ENCODE measurements around the gene OSBP.
"Not testable (repeated sequence)": the region's sequence is repeated elsewhere in the genome, so short reads cannot be mapped to it uniquely, and the experiment has no call there.

OSBP gene

DNA sequence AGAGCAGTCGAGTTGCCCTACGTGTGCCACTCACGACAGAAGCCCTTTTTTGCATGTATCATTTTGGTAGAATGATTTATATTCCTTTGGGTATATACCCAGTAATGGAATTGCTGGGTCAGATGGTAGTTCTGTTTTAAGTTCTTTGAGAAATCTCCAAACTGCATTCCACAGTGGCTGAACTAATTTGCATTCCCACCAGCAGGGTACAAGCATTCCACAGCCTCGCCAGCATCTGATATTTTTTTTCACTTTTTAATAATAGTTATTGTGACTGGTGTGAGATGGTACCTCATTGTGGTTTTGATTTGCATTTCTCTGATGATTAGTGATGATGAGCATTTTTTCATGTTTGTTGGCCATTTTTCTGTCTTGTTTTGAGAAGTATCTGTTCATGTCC, 11.4 kb upstream of the OSBP start:
- H3K9me3 ChIP-seq (ENCODE audit: low read length); H3K27ac ChIP-seq (ENCODE audit: low read depth, low read length); H3K4me1 ChIP-seq (ENCODE audit: insufficient read depth, low read length); H3K4me3 ChIP-seq (ENCODE audit: low read depth in 1 of 2, low read length in 2 of 2); H3K9ac ChIP-seq (ENCODE audit: low read length); H3K36me3 ChIP-seq (ENCODE audit: insufficient read depth, low read length); H3K27me3 ChIP-seq (ENCODE audit: control insufficient read depth in 1 of 2, insufficient read depth in 2 of 2, low read length in 2 of 2): not testable (repeated sequence)

DNA sequence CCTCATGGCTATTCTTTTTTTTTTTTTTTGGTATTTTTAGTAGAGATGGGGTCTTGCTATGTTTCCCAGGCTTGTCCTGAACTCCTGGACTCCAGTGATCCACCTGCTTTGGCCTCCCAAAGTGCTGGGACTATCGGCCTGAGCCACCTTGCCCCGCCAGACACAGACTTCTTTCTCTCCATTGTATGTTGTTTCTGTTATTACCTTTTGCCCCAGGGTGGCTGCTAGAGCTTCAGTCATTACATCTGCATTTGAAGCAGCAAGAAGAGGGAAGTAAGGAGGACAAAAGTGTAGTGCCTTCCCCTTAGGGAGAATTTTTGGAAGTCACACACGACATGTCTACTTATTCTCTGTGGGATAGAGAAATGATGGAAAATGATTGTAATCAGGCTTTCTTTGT, 10.1 kb upstream of the OSBP start:
- Histone ChIP-seq H3K4me1 (ENCODE audit: insufficient read depth, low read length) (no peaks in the 10 kb centered on the region), H3K27ac (ENCODE audit: low read depth, low read length) (no peak overlapping the region), H3K4me3 (ENCODE audit: low read depth in 1 of 2, low read length in 2 of 2) (no peak overlapping the region), H3K36me3 (ENCODE audit: insufficient read depth, low read length) (no peaks in the 10 kb centered on the region), H3K27me3 (ENCODE audit: control insufficient read depth in 1 of 2, insufficient read depth in 2 of 2, low read length in 2 of 2) (no peaks in the 10 kb centered on the region), H3K9me3 (ENCODE audit: low read length) (no peaks in the 10 kb centered on the region), H3K9ac (ENCODE audit: low read length) (no peak overlapping the region)

DNA sequence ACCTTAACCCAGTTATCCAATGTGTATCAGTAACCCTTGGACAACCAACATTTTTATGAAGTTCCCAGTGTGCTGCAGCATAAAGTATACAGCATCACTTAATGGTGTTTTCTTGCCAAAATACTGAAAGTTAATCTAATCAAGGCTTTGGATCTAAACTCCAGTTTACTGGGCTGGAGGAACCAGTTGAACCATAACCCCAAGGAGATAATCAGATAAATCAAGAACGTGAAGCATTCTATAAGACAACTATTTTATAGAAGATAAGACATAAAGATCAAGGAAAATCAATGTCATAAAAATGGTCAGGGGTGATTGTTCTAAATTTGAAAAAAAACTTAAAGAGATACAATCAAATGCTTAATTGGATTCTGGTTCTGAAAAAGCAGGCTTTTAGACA, 2.3 kb upstream of the OSBP start:
- no peak overlapping the region for H3K9ac ChIP-seq (ENCODE audit: low read length)
- peaks cover 17% of the 10 kb centered on the region for H3K4me1 ChIP-seq (ENCODE audit: insufficient read depth, low read length)
- H3K27me3 ChIP-seq (ENCODE audit: control insufficient read depth in 1 of 2, insufficient read depth in 2 of 2, low read length in 2 of 2): no peaks in the 10 kb centered on the region
- no peaks in the 10 kb centered on the region for H3K36me3 ChIP-seq (ENCODE audit: insufficient read depth, low read length)
- H3K27ac ChIP-seq (ENCODE audit: low read depth, low read length): no peak overlapping the region
- no peaks in the 10 kb centered on the region for H3K9me3 ChIP-seq (ENCODE audit: low read length)
- H3K4me3 ChIP-seq (ENCODE audit: low read depth in 1 of 2, low read length in 2 of 2): no peak overlapping the region

DNA sequence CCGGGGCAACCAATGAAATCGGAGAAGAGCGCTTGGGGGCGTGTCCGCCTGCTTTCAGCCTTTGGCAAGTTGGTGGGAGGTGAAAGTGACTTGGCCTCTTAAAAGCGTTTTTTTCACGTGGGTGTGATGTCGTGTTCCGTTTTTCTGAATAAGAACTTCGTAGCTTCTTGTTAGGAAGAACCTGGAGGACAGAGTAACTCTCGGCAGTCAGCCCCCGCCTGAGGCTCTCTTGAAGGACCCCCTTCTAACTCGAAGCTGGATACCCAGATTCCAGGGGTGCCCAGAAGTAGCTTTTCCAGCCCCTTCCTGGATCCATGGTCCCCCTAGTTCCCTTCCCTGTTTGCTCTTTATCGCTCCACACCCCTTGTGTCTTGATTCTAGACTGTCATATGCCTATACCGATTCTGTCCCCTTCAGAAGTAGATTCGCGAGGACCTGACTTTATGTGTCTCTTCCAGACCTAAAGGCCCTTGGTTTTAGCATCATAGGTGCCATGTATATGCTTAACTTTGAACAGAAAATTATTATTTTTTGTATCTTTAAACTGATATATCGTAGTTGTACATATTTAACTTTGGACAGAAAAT, 915 bp upstream of the OSBP start:
- Histone ChIP-seq H3K4me3 (ENCODE audit: low read depth in 1 of 2, low read length in 2 of 2) (peak overlapping the region; percentile 48 to 54), H3K36me3 (ENCODE audit: insufficient read depth, low read length) (no peaks in the 10 kb centered on the region), H3K4me1 (ENCODE audit: insufficient read depth, low read length) (peaks cover 31% of the 10 kb centered on the region), H3K27ac (ENCODE audit: low read depth, low read length) (peak overlapping the region; percentile 95), H3K9me3 (ENCODE audit: low read length) (no peaks in the 10 kb centered on the region), H3K27me3 (ENCODE audit: control insufficient read depth in 1 of 2, insufficient read depth in 2 of 2, low read length in 2 of 2) (no peaks in the 10 kb centered on the region), H3K9ac (ENCODE audit: low read length) (peak overlapping the region; percentile 44)

DNA sequence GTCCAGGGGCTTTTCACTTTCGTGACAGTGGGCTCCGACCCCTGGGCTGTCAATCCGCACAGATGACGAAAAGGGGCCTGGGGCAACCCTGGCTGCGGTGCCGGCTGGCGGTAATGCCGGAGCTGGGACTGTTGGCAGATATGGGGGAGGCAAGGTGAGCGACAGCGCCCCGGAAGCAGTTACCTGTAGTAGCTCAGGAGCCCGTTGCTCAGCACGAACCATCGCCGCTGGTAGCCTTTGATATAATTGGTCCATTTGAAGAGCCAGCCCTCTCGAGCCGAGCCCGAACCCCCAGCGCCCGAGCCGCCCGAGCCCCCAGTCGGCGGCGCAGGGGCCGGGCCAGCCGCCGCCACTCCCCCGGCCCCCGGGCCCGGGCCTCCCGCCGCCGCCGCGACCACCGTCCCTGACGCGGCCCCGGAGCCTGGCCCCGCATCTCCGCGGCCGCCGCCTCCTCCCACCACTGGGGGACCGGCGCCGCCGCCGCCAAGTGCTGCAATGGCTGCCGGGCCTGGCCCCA, 396 bp downstream of the OSBP start:
- Histone ChIP-seq H3K4me3 (ENCODE audit: low read depth in 1 of 2, low read length in 2 of 2) (peak overlapping the region; percentile 72 to 92), H3K9ac (ENCODE audit: low read length) (peak overlapping the region; percentile 94), H3K4me1 (ENCODE audit: insufficient read depth, low read length) (peaks cover 34% of the 10 kb centered on the region), H3K27me3 (ENCODE audit: control insufficient read depth in 1 of 2, insufficient read depth in 2 of 2, low read length in 2 of 2) (no peaks in the 10 kb centered on the region), H3K36me3 (ENCODE audit: insufficient read depth, low read length) (peaks cover 4% of the 10 kb centered on the region), H3K27ac (ENCODE audit: low read depth, low read length) (peak overlapping the region; percentile 86), H3K9me3 (ENCODE audit: low read length) (no peaks in the 10 kb centered on the region)

DNA sequence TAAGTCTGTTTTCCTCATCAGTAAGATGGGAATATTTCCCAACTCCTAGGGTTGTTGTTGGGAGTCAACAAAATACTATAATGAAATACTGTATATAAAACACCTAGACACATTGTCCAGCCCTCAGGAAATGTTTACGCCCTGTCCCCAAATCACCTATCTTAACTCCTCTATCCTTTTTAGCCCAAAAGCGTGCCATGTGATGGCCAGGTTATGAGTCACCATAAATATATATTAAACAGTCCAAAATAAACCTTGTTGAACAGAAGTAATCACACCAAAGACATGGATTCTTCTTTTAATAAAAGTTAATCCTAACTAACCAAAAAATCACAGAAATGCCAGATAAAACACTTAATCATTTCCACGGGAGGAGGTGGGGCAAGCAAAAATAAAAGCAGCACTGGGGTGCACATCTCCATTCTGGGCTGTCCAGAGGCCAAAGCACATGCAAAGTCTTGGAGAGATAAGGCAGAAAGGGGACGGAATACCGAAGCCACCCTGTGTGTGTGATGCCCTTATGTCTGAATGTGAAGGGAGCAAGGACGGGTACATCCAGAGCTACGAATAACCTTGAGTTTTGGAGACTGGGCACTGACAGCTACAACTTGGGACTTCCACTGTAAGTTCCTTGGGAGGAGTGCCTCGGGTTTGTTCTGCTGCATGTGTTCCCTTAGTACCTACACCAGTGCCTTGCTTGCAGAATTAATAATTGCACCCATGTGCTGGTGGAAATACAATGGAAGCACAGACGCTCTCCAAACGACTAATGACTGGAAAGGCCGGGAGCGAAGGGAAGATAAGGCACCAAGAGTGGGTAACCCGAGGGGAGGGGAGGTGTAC, 1.1 kb downstream of the OSBP start:
- Histone ChIP-seq H3K9ac (ENCODE audit: low read length) (peak overlapping the region; percentile 94), H3K36me3 (ENCODE audit: insufficient read depth, low read length) (peaks cover 11% of the 10 kb centered on the region), H3K4me1 (ENCODE audit: insufficient read depth, low read length) (peaks cover 34% of the 10 kb centered on the region), H3K9me3 (ENCODE audit: low read length) (no peaks in the 10 kb centered on the region), H3K27me3 (ENCODE audit: control insufficient read depth in 1 of 2, insufficient read depth in 2 of 2, low read length in 2 of 2) (no peaks in the 10 kb centered on the region), H3K27ac (ENCODE audit: low read depth, low read length) (peak overlapping the region; percentile 47), H3K4me3 (ENCODE audit: low read depth in 1 of 2, low read length in 2 of 2) (peak overlapping the region; percentile 72 to 92)

DNA sequence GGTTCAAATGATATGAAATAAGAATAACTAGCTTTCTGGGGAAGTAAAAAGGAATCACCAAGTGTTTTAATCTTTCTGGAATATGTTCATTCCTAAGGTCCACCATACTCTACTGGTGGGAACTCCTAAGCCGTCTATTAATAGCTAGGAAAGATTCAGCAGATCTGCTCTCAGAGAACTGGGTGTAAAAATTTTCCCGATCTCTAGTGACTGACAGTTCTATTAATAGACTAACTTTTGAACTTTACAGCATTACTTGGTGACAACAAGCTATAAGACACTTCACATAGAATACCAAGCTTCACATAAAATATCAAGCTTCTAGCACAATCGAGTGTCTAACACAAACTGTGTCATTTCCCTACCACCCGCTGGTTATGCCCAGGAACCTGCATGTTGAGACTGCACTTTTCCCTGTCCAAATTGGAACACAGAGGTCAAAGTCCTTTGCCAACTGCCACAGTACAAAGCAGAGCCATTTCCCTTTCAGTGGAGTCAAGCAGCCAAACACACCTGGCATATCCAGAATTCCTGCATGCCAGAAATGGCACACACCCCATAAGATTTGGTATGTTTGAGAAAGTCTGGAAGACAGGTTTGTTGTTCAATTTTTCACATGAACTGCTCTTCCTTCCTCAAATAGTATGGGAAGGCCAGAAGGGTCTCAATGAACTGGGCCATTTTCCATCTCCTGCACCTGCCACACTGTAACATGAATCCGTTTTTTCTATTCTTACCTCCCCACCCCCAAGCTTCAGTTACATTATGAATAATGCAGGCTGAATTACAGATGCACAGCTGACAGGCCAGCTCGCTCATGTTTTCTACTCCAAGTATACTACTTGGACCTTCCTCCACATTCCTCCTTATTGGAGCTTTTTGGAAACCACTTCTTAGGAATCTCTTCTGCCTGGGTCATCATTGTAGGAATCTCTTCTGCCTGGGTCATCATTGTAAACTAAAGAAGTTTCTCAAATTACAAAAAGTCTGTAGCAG, 3.7 kb downstream of the OSBP start:
- Histone ChIP-seq H3K9ac (ENCODE audit: low read length) (no peak overlapping the region), H3K4me3 (ENCODE audit: low read depth in 1 of 2, low read length in 2 of 2) (no peak overlapping the region), H3K9me3 (ENCODE audit: low read length) (no peaks in the 10 kb centered on the region), H3K27ac (ENCODE audit: low read depth, low read length) (no peak overlapping the region), H3K36me3 (ENCODE audit: insufficient read depth, low read length) (peaks cover 36% of the 10 kb centered on the region), H3K27me3 (ENCODE audit: control insufficient read depth in 1 of 2, insufficient read depth in 2 of 2, low read length in 2 of 2) (no peaks in the 10 kb centered on the region), H3K4me1 (ENCODE audit: insufficient read depth, low read length) (peaks cover 34% of the 10 kb centered on the region)

DNA sequence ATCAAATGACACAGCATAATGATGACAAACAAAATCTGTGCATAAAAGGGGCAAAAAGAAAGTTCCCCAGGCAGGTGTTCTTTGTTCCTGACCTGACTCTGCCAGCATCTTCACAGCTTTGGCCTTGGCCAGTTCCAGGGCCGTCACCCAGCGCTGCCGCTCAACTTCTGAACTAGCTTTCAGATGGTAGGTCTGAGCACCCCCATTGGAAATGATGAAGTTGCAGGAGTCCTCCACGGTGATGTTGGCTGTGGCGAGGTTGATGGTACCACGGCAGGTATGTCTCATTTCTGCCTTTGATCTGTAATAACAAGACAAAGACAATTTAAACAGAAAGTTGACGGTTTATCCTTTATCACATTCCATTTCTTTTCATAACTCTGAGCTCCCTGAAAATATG, 5.3 kb downstream of the OSBP start:
- Histone ChIP-seq H3K4me3 (ENCODE audit: low read depth in 1 of 2, low read length in 2 of 2) (no peak overlapping the region), H3K27me3 (ENCODE audit: control insufficient read depth in 1 of 2, insufficient read depth in 2 of 2, low read length in 2 of 2) (no peaks in the 10 kb centered on the region), H3K27ac (ENCODE audit: low read depth, low read length) (no peak overlapping the region), H3K9ac (ENCODE audit: low read length) (no peak overlapping the region), H3K9me3 (ENCODE audit: low read length) (no peaks in the 10 kb centered on the region), H3K4me1 (ENCODE audit: insufficient read depth, low read length) (peaks cover 34% of the 10 kb centered on the region), H3K36me3 (ENCODE audit: insufficient read depth, low read length) (peaks cover 46% of the 10 kb centered on the region)

DNA sequence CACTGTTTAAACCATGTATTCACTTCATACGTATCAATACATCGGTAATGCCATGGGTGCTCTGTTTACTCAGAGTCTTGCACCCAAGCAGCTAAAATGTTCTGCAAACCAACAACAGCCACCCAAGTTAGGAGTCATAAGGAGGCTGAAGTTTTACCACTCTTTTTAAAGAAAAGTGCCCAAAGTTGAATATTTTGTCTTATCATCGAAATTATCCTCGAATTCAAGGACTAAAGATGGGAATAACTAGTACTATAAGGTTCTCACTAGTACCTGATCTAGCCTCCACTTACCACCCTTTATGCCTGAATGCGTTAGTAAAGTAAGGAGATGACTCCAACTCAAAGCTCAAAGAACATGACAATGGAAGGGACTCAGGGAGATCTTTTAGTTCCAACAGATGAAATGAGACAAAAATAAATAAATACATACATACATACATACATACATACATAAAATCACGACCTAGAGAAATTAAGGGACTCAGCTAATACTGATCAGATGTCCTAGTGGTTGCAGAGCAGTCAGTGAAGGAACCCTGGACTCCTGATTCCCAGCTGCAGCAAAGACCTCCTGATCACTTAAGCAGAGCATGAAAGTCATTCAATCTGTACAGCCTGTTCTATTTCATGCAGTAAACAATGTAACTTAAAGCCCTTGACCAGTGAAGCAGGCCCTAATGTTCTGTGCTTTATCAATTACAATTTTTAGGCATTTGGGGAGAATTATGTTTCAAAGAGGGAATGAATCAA, 7.7 kb downstream of the OSBP start:
- no peak overlapping the region for H3K9ac ChIP-seq (ENCODE audit: low read length)
- H3K9me3 ChIP-seq (ENCODE audit: low read length): no peaks in the 10 kb centered on the region
- H3K27me3 ChIP-seq (ENCODE audit: control insufficient read depth in 1 of 2, insufficient read depth in 2 of 2, low read length in 2 of 2): no peaks in the 10 kb centered on the region
- H3K4me1 ChIP-seq (ENCODE audit: insufficient read depth, low read length): peaks cover 17% of the 10 kb centered on the region
- no peak overlapping the region for H3K27ac ChIP-seq (ENCODE audit: low read depth, low read length)
- no peak overlapping the region for H3K4me3 ChIP-seq (ENCODE audit: low read depth in 1 of 2, low read length in 2 of 2)
- H3K36me3 ChIP-seq (ENCODE audit: insufficient read depth, low read length): peaks cover 58% of the 10 kb centered on the region

DNA sequence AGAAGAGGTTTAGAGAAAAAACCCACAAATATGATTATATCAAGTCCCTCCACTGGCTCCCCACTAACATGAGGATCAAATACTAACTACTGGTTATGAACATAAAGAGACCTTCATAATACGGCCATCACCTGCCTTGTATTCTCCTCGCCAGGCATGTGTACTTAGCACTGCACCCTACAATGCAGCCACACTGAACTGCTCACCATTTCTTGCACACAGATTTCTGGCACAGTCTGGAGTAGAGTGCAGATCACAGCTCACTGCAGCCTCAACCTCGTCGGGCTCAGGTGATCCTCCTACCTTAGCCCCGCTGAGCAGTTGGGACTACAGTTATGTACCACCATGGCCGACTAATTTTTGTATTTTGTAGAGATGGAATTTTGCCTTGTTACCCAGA, 13.1 kb downstream of the OSBP start:
- no peak overlapping the region for H3K4me3 ChIP-seq (ENCODE audit: low read depth in 1 of 2, low read length in 2 of 2)
- H3K36me3 ChIP-seq (ENCODE audit: insufficient read depth, low read length): peaks cover 77% of the 10 kb centered on the region
- no peak overlapping the region for H3K27ac ChIP-seq (ENCODE audit: low read depth, low read length)
- H3K9ac ChIP-seq (ENCODE audit: low read length): no peak overlapping the region
- H3K27me3 ChIP-seq (ENCODE audit: control insufficient read depth in 1 of 2, insufficient read depth in 2 of 2, low read length in 2 of 2): no peaks in the 10 kb centered on the region
- H3K4me1 ChIP-seq (ENCODE audit: insufficient read depth, low read length): no peaks in the 10 kb centered on the region
- no peaks in the 10 kb centered on the region for H3K9me3 ChIP-seq (ENCODE audit: low read length)
